GM12878 (cell line): ENCODE measurements around the gene IDH3B.

ENCODE experiments used
- EP300 ChIP-seq, 2 experiments: fragments of 150-350 bp in 1 of 2; IDR thresholded peaks; 2 replicates each; pipeline ENCODE4 v1.6.1; 2011 to 2012; ENCODE audit warnings: low read depth in 2 of 2, low read length in 2 of 2, borderline replicate concordance in 1 of 2, improper control_type of control experiment in 1 of 2, inconsistent platforms in 1 of 2; ENCODE audit not compliant: control insufficient read depth in 1 of 2
- FOXM1 ChIP-seq: IDR thresholded peaks from 2 replicates; pipeline ENCODE4 v1.6.1; 2012; ENCODE audit warnings: low read depth, mild to moderate bottlenecking, inconsistent platforms, low read length, moderate library complexity
- GABPA ChIP-seq: IDR thresholded peaks from 2 replicates; pipeline ENCODE4 v1.6.1; 2014; ENCODE audit warnings: antibody characterized with exemption, low read depth, mild to moderate bottlenecking, inconsistent platforms
- POLR2A ChIP-seq: IDR thresholded peaks from 2 replicates; pipeline ENCODE4 v1.6.1; 2011; ENCODE audit warnings: low read depth, mild to moderate bottlenecking, low read length
- POLR2AphosphoS5 ChIP-seq: IDR thresholded peaks from 2 replicates; pipeline ENCODE4 v1.6.1; 2011; ENCODE audit warnings: mild to moderate bottlenecking, low read length, inconsistent platforms
- RAD51 ChIP-seq: fragments of 450-650 bp; IDR thresholded peaks from 2 replicates; pipeline ENCODE4 v1.6.1; 2016; ENCODE audit warnings: moderate library complexity, mild to moderate bottlenecking, inconsistent platforms
- SMC3 ChIP-seq: IDR thresholded peaks from 2 replicates; pipeline ENCODE4 v1.6.1; 2011; ENCODE audit warnings: low read length, improper control_type of control experiment, borderline replicate concordance
- SP1 ChIP-seq: IDR thresholded peaks from one replicate; pipeline ENCODE4 v1.6.1; 2011; ENCODE audit warnings: low read depth, low read length
- TCF12 ChIP-seq: IDR thresholded peaks from 2 replicates; pipeline ENCODE4 v1.6.1; 2011; ENCODE audit warnings: low read depth, mild to moderate bottlenecking, low read length
- YY1 ChIP-seq: IDR thresholded peaks from 2 replicates; pipeline ENCODE4 v1.6.1; 2011; ENCODE audit warnings: low read depth, mild to moderate bottlenecking, low read length
- TF ChIP-seq, protein P1 (sequence below), 3 experiments: IDR thresholded peaks in 2 of 3; conservative IDR thresholded peaks in 1 of 3; 2 replicates each; pipeline ENCODE4 v1.5.1; 2011; ENCODE audit warnings: low read depth in 3 of 3, low read length in 3 of 3, mild to moderate bottlenecking in 3 of 3, control low read depth in 2 of 3, moderate library complexity in 2 of 3, inconsistent platforms in 1 of 3, mixed read lengths in 1 of 3; ENCODE audit not compliant: control insufficient read depth in 2 of 3, insufficient read depth in 1 of 3; ENCODE audit errors: extremely low read depth in 1 of 3
- TF ChIP-seq, protein P2 (sequence below): fragments of 450-650 bp; IDR thresholded peaks from 2 replicates; pipeline ENCODE4 v1.6.1; 2016; ENCODE audit warnings: mild to moderate bottlenecking, moderate library complexity, borderline replicate concordance

DNA sequence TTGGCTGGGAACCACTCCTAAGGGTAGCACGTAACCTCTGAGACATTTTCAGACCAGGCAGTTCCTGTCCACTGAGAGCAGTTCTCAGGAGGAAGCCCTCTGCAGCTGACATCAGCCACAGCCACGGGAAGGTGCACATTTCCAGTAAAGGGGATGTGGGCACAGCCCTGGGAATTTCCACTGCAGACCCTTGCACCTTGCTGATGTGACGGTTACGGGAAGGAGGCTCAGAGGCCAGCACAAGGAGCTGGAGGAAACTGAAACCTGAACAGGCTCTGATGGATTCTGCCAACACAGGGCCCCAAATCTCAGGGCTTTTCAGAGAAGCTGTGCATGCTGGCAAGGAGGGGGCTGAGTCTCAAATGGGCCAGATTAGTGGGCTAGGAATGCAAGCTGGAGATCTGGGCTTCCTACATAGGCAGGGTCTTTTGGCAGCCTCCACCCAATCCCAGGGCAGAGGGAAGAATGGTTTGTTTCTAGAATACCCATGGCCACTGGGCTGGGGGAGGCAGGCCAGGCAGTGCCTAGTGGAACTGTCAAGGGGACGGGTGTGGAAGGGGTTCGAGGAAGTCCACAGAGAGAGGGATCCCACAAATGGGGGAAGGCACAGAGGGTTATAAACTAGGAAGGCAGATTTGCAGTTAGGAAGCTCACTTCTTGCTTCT is 42.8 kb upstream of the IDH3B start:
- TF ChIP-seq, protein P1, sequence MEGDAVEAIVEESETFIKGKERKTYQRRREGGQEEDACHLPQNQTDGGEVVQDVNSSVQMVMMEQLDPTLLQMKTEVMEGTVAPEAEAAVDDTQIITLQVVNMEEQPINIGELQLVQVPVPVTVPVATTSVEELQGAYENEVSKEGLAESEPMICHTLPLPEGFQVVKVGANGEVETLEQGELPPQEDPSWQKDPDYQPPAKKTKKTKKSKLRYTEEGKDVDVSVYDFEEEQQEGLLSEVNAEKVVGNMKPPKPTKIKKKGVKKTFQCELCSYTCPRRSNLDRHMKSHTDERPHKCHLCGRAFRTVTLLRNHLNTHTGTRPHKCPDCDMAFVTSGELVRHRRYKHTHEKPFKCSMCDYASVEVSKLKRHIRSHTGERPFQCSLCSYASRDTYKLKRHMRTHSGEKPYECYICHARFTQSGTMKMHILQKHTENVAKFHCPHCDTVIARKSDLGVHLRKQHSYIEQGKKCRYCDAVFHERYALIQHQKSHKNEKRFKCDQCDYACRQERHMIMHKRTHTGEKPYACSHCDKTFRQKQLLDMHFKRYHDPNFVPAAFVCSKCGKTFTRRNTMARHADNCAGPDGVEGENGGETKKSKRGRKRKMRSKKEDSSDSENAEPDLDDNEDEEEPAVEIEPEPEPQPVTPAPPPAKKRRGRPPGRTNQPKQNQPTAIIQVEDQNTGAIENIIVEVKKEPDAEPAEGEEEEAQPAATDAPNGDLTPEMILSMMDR (IDR thresholded peaks at IDR 0.05 in 2 of 3, conservative IDR thresholded peaks at IDR 0.05 in 1 of 3; ENCODE audit: control insufficient read depth in 2 of 3, extremely low read depth in 1 of 3, insufficient read depth in 1 of 3, low read depth in 3 of 3, low read length in 3 of 3), result no peak
- TF ChIP-seq POLR2AphosphoS5, result no peak
- TF ChIP-seq RAD51, result no peak
- TF ChIP-seq YY1, result no peak
- no peak for TF ChIP-seq FOXM1
- no peak for TF ChIP-seq TCF12
- no peak for TF ChIP-seq SP1
- TF ChIP-seq POLR2A, result no peak
- no peak for TF ChIP-seq GABPA
- TF ChIP-seq, protein P2, sequence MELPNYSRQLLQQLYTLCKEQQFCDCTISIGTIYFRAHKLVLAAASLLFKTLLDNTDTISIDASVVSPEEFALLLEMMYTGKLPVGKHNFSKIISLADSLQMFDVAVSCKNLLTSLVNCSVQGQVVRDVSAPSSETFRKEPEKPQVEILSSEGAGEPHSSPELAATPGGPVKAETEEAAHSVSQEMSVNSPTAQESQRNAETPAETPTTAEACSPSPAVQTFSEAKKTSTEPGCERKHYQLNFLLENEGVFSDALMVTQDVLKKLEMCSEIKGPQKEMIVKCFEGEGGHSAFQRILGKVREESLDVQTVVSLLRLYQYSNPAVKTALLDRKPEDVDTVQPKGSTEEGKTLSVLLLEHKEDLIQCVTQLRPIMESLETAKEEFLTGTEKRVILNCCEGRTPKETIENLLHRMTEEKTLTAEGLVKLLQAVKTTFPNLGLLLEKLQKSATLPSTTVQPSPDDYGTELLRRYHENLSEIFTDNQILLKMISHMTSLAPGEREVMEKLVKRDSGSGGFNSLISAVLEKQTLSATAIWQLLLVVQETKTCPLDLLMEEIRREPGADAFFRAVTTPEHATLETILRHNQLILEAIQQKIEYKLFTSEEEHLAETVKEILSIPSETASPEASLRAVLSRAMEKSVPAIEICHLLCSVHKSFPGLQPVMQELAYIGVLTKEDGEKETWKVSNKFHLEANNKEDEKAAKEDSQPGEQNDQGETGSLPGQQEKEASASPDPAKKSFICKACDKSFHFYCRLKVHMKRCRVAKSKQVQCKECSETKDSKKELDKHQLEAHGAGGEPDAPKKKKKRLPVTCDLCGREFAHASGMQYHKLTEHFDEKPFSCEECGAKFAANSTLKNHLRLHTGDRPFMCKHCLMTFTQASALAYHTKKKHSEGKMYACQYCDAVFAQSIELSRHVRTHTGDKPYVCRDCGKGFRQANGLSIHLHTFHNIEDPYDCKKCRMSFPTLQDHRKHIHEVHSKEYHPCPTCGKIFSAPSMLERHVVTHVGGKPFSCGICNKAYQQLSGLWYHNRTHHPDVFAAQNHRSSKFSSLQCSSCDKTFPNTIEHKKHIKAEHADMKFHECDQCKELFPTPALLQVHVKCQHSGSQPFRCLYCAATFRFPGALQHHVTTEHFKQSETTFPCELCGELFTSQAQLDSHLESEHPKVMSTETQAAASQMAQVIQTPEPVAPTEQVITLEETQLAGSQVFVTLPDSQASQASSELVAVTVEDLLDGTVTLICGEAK, result no peak
- no peak for TF ChIP-seq EP300 (IDR thresholded peaks at IDR 0.05; ENCODE audit: borderline replicate concordance in 1 of 2, control insufficient read depth in 1 of 2, low read depth in 2 of 2, low read length in 2 of 2)
- TF ChIP-seq SMC3, result no peak
